Parathyroid adenoma (tissue), 2 donors: ENCODE data around the gene PLIN4.
A peak's percentile ranks its signal among the peaks of the same experiment; 100 is the strongest.

ENCODE experiments used
- H2AFZ ChIP-seq: fragments of 300-600 bp; sonication (generic); one replicate; pipeline ENCODE4 v1.7.0; 2017; ENCODE audit warnings: antibody characterized with exemption, mild to moderate bottlenecking
- H3K27ac ChIP-seq: fragments of 300-600 bp; sonication (generic); one replicate; pipeline ENCODE4 v1.7.0; 2017
- H3K27me3 ChIP-seq: fragments of 300-600 bp; sonication (generic); one replicate; pipeline ENCODE4 v1.7.0; 2017; ENCODE audit warnings: low read length; ENCODE audit not compliant: control insufficient read depth, insufficient read depth
- H3K36me3 ChIP-seq: fragments of 300-600 bp; sonication (generic); one replicate; pipeline ENCODE4 v1.7.0; 2017; ENCODE audit warnings: low read length; ENCODE audit not compliant: control insufficient read depth, insufficient read depth
- H3K4me1 ChIP-seq: fragments of 300-600 bp; sonication (generic); one replicate; pipeline ENCODE4 v1.7.0; 2017; ENCODE audit warnings: control low read depth
- H3K4me2 ChIP-seq: fragments of 300-600 bp; sonication (generic); one replicate; pipeline ENCODE4 v1.7.0; 2017; ENCODE audit warnings: low read length
- H3K4me3 ChIP-seq: fragments of 300-600 bp; sonication (generic); one replicate; pipeline ENCODE4 v1.7.0; 2017; ENCODE audit warnings: low read depth, low read length
- H3K79me2 ChIP-seq: fragments of 300-600 bp; sonication (generic); one replicate; pipeline ENCODE4 v1.7.0; 2017; ENCODE audit warnings: control low read depth
- H3K9ac ChIP-seq: fragments of 300-600 bp; sonication (generic); one replicate; pipeline ENCODE4 v1.7.0; 2017; ENCODE audit warnings: mild to moderate bottlenecking
- H3K9me3 ChIP-seq: fragments of 300-600 bp; sonication (generic); one replicate; pipeline ENCODE4 v1.7.0; 2017; ENCODE audit warnings: low read length; ENCODE audit not compliant: control insufficient read depth
- TF ChIP-seq, protein P1 (sequence below): fragments of 300-600 bp; sonication (generic); IDR thresholded peaks from one replicate; pipeline ENCODE4 v1.7.0; 2017; ENCODE audit warnings: antibody characterized with exemption, mild to moderate bottlenecking
- donor health status: primary hyperparathyroidism.

PLIN4 gene

GRCh38 chr19:4474514-4475022, 43.7 kb downstream of the PLIN4 start:
- no peak overlapping the region for H3K27ac ChIP-seq
- no peaks in the 10 kb centered on the region for H3K36me3 ChIP-seq
- TF ChIP-seq, protein P1, sequence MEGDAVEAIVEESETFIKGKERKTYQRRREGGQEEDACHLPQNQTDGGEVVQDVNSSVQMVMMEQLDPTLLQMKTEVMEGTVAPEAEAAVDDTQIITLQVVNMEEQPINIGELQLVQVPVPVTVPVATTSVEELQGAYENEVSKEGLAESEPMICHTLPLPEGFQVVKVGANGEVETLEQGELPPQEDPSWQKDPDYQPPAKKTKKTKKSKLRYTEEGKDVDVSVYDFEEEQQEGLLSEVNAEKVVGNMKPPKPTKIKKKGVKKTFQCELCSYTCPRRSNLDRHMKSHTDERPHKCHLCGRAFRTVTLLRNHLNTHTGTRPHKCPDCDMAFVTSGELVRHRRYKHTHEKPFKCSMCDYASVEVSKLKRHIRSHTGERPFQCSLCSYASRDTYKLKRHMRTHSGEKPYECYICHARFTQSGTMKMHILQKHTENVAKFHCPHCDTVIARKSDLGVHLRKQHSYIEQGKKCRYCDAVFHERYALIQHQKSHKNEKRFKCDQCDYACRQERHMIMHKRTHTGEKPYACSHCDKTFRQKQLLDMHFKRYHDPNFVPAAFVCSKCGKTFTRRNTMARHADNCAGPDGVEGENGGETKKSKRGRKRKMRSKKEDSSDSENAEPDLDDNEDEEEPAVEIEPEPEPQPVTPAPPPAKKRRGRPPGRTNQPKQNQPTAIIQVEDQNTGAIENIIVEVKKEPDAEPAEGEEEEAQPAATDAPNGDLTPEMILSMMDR, result no peak
- peaks cover 4% of the 10 kb centered on the region for H3K4me1 ChIP-seq
- no peak overlapping the region for H3K4me2 ChIP-seq
- H3K27me3 ChIP-seq, result no peaks in the 10 kb centered on the region
- no peaks in the 10 kb centered on the region for H3K9me3 ChIP-seq
- peaks cover 20% of the 10 kb centered on the region for H3K79me2 ChIP-seq
- peak overlapping the region; percentile 1 for H3K4me3 ChIP-seq
- no peak overlapping the region for H3K9ac ChIP-seq
- no peak overlapping the region for H2AFZ ChIP-seq

DNA sequence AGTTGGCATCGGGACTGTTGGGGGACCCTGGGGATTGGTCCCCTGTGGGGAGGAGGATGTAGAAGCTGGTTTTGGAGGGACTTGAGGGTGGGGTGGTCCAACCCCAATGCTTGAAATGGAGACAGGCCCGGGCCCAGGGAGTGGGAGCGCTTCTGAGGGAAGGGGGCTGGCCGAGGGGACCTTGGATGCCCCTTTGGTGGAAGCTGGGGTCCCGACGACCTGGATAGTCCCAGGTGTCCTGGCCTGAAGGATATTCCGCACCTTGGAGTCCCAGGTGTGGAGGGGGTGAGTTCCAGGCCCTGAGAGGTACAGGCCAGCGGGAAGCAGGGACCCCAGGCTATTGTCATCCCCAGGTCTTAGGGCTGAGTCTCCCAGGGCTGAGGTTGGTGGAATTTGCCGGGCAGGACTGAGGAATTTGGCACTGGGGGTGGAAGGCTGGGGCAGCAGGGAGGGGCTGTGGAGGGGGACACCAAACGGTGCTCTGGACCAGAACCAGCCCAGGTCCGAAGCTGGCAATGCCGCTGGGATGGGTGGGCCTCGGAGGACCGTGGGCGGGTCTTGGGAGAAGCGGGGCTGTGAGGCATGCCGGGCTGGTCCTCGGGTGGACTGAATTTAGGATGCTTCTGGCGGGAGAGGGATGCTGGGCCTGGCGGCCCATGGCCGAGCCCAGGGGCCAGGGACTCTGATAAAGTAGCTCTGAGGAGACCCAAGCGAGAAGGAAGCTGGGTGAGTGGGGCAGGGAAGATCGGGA, 44.3 kb downstream of the PLIN4 start:
- TF ChIP-seq, protein P1, result no peak
- peak overlapping the region; percentile 1 for H3K4me3 ChIP-seq
- no peaks in the 10 kb centered on the region for H3K9me3 ChIP-seq
- no peak overlapping the region for H3K27ac ChIP-seq
- no peak overlapping the region for H3K9ac ChIP-seq
- peaks cover 20% of the 10 kb centered on the region for H3K79me2 ChIP-seq
- no peaks in the 10 kb centered on the region for H3K36me3 ChIP-seq
- H3K27me3 ChIP-seq, result no peaks in the 10 kb centered on the region
- no peak overlapping the region for H2AFZ ChIP-seq
- H3K4me2 ChIP-seq, result peak overlapping the region; percentile 21
- H3K4me1 ChIP-seq, result peaks cover 4% of the 10 kb centered on the region

GRCh38 chr19:4473011-4473762, 45.1 kb downstream of the PLIN4 start:
- Histone ChIP-seq H3K79me2 (peaks cover 18% of the 10 kb centered on the region), H3K36me3 (no peaks in the 10 kb centered on the region), H3K4me3 (peak overlapping the region; percentile 69), H3K4me1 (peaks cover 4% of the 10 kb centered on the region), H3K27me3 (no peaks in the 10 kb centered on the region), H2AFZ (no peak overlapping the region), H3K27ac (no peak overlapping the region), H3K4me2 (peak overlapping the region; percentile 88), H3K9me3 (no peaks in the 10 kb centered on the region), H3K9ac (peak overlapping the region; percentile 75)
- TF ChIP-seq, protein P1, result no peak

DNA sequence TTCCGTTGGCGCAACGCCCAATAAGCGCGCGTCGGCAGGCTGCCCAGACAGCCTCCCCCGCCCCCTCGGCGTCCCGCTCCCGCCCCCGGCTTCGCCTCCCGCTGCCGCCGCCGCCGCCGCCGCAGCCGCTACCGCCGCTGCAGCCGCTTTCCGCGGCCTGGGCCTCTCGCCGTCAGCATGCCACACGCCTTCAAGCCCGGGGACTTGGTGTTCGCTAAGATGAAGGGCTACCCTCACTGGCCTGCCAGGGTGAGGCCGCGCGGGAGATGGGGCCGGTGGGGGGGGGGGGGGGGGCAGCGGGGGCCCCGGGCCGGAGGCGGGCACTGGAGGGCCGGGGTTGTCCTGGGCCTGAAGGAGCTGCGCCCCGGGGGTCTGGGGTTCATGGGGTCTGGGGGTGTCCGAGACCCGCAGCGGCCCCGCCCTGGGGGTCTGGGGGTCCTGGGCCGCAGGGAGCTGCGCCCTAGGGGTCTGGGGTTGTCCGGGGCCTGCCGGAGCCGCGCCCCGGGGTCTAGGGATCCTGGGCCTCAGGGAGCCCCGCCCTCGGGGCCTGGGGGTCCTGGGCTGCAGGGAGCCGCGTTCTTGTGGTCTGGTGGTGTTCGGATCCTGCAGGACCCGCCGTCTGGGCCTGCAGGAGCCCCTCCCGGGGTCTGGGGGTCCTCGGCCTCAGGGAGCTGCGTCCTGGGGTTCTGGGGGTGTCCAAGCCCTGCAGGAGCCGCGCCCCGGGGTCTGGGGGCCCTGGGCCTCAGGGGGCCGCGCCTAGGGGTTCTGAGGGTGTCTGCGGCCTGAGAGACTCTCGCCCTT, 45.9 kb downstream of the PLIN4 start, which contains the start of gene HDGFL2:
Gene HDGFL2, plus strand, starts transcription at position 124 of the 801 bp plus-strand sequence. Its CDS starts 54 bp downstream, at position 178.
- peak within 1 kb of the TSS; percentile 83 for H3K4me3 ChIP-seq
- TF ChIP-seq, protein P1, result no peak
- no peaks in the 10 kb centered on the region for H3K36me3 ChIP-seq
- peak within 1 kb of the TSS; percentile 75 for H3K9ac ChIP-seq
- H3K27ac ChIP-seq, result peak within 1 kb of the TSS; percentile 93
- H3K9me3 ChIP-seq, result no peaks in the 10 kb centered on the region
- peak within 1 kb of the TSS; percentile 90 for H3K4me2 ChIP-seq
- H3K27me3 ChIP-seq, result no peaks in the 10 kb centered on the region
- peaks cover 4% of the 10 kb centered on the region for H3K4me1 ChIP-seq
- peaks cover 17% of the 10 kb centered on the region for H3K79me2 ChIP-seq
- peak within 1 kb of the TSS; percentile 100 for H2AFZ ChIP-seq
